GM19099 (cell line): ENCODE results near the gene PTK6.

ENCODE experiments used
- POLR2A ChIP-seq: IDR thresholded peaks from 3 replicates; pipeline ENCODE4 v1.6.1; 2011; ENCODE audit warnings: low read depth; ENCODE audit not compliant: insufficient read length; ENCODE audit errors: extremely low read depth

PTK6 gene

DNA sequence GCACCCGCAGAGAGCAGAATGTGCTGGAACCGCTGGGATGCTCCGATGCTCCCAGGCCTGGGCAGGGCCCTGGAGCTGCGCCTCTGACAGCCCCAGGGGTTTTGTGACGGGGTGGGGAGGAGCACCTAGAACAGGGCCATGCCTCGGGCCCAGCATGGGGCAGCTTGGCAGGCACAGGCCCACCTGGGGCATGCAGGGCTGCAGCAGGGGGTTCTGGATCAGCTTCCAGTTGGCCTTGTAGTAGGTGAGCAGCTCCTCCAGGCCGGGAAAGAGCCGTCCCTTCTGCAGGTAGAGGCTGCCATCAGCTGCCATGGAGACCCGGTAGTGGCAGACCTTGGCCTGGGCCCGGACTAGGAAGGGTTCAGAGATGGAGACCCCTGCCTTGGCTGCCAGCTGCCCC lies 6.0 kb upstream of the PTK6 start:
- no peak for TF ChIP-seq POLR2A

GRCh38 chr20:63542696-63543095 lies 5.5 kb upstream of the PTK6 start:
- TF ChIP-seq POLR2A, result no peak

DNA sequence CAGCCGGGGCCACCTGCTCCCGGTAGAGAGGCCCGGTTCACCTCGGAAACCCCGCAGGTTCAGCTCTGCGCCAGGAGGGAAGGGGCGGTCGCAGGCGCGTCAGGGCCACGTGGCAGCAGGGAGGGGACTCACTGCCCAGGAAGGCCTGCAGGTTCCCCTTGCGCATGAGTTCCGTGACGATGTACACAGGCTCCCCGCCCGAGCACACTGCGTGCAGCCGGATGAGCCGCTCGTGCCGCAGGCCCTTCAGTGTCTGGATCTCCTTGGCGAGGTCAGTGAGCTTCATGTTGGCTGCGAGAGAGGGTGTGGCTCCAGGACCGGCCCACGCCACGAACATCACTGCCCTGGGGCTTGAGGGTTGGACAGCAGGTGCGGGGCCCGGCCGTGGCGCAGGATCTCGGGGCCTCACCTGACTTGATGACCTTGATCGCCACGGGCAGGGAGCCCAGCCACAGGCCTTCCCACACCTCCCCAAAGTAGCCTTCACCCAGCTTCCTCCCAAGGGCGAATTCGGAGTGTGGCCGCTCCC lies 4.9 kb upstream of the PTK6 start:
- no peak for TF ChIP-seq POLR2A

DNA sequence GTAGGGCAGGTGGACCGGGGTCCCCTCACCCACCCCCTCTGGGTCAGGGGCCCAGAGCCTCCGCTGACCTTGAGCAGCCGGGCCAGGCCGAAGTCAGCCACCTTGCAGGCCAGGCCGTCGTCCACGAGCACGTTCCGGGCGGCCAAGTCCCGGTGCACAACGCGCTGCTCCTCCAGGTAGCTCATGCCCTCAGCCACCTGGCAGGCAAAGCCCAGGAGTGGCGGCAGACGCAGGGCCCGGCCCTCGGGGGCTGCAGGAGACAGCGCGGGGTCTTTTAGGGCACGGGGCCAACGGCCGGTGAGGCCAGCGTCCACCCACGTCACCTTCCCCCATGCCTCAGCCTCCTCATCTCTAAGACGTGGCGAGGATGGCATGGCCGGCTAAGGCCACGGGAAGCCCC lies 4.2 kb upstream of the PTK6 start:
- TF ChIP-seq POLR2A, result no peak

- no peak for TF ChIP-seq POLR2A
Observed at GRCh38 chr20:63540417-63541186, 3.4 kb upstream of the PTK6 start.

DNA sequence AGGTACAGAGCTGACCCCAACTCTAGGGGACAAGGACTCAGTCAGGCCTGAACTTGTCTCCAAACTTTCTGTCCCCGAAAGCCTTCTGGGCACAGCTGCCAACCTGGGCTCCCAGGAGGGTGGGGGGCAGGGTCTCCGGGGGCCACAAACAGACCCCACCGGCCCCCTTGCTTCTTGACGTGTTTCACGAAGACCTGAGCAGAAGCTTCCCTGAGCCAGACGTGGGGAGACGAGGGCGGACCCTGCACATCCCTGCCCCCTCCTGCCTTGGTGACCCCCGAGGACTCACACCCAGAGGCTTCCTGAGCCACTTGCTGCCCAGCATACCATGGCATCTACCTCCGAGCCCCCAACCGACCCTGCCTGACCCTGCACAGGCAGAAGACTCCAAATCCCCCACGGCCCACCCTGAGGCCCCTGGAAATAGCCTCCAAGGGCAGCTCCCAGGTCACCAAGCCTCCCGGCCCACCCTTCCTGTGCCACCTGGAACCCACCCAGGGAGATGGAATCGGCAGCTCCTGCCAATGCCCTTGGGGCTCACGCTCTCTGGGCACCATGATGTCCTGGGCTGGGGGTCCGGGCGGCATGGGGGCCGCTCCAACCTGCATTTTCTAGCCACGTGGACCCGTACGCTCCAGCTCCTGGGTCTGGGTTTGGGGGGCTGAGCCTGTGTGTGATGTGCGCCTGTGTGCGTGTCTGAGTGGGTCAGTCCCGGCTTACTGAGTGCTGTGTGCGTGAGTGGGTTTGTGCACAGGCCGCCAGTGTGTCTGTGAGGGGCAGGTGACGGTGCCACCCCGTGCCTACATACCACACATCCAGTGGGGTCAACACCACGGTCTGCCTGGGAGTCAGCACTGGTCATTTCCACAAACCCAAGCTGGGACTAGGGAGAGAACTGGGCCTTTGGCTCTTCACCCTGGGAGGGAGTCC lies 2.5 kb upstream of the PTK6 start:
- no peak for TF ChIP-seq POLR2A

GRCh38 chr20:63539092-63539430 lies 1.9 kb upstream of the PTK6 start:
- no peak for TF ChIP-seq POLR2A

GRCh38 chr20:63538204-63539091 lies 1.3 kb upstream of the PTK6 start:
- no peak for TF ChIP-seq POLR2A

DNA sequence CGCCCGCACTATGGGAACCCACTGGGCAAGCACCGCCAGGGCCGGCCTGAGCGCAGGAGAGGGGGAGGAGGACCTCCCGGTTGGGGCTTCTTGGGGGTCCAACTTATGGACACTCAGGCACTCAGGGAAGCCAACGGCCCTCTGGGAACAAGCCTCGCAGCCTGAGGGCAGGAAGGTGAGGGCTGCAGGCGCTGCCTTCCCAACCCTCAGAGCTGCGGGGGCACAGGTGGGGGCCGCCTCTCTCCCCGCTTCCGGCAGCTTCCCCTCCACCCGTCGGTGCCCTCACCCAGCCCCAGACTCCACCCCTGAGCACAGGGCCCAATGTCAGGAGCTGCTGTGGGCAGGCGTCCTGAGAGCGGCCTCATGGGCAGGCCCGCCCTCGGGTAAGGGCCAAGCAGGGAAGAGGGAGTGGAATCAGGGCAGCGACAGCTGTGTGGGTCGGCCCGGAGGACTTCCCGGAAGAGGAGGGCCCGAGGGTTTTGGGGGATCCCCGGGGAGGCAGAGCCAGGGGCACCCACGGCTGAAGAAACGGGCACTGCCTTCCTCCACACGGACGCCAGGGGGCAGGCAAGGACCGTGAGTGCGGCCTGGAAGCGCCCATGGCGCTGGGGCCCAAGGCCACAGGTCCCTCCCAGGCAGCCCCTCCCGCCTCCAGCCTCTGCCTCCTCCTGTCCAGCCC lies 488 bp upstream of the PTK6 start:
- peak; percentile 59 for TF ChIP-seq POLR2A

DNA sequence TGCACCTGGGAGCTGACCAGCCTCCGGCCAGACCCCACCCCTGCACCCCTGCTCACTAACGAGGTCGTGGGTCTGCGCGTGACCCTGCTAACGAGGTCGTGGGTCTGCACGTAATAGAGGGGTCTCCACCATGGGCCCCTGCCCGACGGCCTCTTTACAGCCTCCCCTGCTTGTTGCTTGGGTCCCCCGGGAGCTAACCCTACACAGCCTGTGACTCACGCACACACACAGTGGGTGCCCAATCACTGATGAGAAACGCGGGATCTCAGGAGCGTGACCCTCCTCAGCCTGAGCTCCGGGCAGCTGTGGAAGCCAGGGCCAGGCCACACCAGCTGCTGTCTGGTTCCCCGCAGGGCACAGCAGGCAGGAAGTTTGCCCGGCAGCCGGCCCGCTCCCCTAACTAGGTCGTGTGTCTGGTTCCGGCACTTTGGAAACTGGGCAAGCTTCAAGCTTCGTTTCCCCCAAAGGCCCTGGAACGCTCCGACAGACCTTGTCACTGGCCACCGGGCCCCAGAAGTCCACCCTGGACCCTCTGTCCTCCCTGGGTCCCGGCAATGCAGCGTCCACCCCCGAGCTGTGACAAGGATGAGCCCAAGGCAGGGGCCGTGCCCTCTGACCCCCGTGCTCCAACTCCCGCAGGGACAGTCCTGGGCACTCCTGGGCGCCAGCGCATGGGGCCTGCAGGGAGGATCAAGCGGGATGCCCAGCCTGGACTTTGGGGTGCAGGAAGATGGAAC lies 767 bp downstream of the PTK6 start:
- TF ChIP-seq POLR2A, result no peak

DNA sequence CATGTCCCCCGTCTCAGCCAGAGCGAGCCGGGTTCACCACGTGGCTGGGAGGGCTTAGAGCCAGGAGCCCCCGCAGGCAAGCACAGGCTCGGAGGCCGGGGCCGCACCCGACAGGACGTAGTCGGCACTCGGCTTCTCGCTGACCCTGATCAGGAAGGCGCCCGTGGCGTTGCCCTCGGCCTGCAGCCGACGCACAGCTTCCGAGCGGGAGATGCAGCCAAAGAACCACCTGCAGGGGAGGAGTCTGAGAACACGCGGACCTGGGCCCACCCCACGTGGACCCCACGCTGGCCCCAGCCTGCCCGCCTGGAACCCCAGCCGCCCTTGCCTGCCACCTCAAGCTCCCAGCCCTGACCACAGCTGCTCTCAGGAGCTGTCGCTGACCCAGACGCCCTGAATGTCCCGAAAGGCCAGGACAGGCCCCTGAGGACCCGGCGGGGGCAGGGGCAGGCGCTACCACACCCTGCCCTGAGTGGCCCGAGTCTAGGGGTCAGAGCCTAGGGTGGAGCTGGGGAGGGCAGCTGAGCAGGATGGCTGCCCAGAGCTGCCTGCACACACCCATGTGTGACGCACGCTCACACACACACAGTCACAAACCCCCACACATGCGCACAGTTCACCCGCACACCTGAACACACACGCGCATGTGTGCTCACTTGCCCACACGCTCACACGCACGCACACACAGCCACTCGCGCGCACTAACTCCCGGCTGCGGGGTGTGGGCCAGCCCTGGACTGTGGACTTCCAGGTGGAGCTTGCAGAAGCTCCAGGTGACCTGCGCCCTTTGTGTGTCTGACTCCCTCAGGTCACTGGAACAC lies 2.1 kb downstream of the PTK6 start:
- TF ChIP-seq POLR2A, result no peak

GRCh38 chr20:63534427-63534830 lies 2.7 kb downstream of the PTK6 start:
- no peak for TF ChIP-seq POLR2A

- no peak for TF ChIP-seq POLR2A
Observed at GRCh38 chr20:63533871-63534393, 3.2 kb downstream of the PTK6 start.
